A204.1 (cell line): Measurements from ENCODE around the gene IL20.
"Not testable (repeated sequence)": the region's sequence is repeated elsewhere in the genome, so short reads cannot be mapped to it uniquely, and the experiment has no call there.

ENCODE experiments used
- FAIRE-seq: peaks from 2 replicates; lab custom pipeline; 2012; peaks lifted over from hg19 to GRCh38; lab: Jason Lieb, UNC

IL20 gene

GRCh38 chr1:206843626-206844025, 21.8 kb upstream of the IL20 start:
- FAIRE-seq = no peak

GRCh38 chr1:206846487-206846886, 18.9 kb upstream of the IL20 start:
- no peak for FAIRE-seq

- no peak for FAIRE-seq
These were observed 18.0 kb upstream of the IL20 start for GRCh38 chr1:206847337-206847834.

GRCh38 chr1:206847946-206848345, 17.5 kb upstream of the IL20 start:
- no peak for FAIRE-seq

- FAIRE-seq = no peak
These were observed 15.0 kb upstream of the IL20 start for GRCh38 chr1:206850401-206850800.

GRCh38 chr1:206851341-206852010, 13.9 kb upstream of the IL20 start:
- FAIRE-seq = no peak

- not testable (repeated sequence) for FAIRE-seq
These were observed 12.8 kb upstream of the IL20 start for GRCh38 chr1:206852662-206853061.

- FAIRE-seq = not testable (repeated sequence)
These were observed 11.7 kb upstream of the IL20 start for GRCh38 chr1:206853696-206854095.

- FAIRE-seq = no peak
These were observed 10.9 kb upstream of the IL20 start for GRCh38 chr1:206854401-206855129.

- FAIRE-seq = no peak
These were observed 9.6 kb upstream of the IL20 start for GRCh38 chr1:206855859-206856258.

- no peak for FAIRE-seq
These were observed 8.6 kb upstream of the IL20 start for GRCh38 chr1:206856674-206857464.

- no peak for FAIRE-seq
These were observed 6.3 kb upstream of the IL20 start for GRCh38 chr1:206859082-206859521.

GRCh38 chr1:206860165-206860564, 5.3 kb upstream of the IL20 start:
- no peak for FAIRE-seq

GRCh38 chr1:206863266-206863665, 2.2 kb upstream of the IL20 start:
- FAIRE-seq = no peak

- no peak for FAIRE-seq
These were observed 639 bp downstream of the IL20 start for GRCh38 chr1:206866062-206866461.

GRCh38 chr1:206867239-206867638, 1.8 kb downstream of the IL20 start:
- FAIRE-seq = no peak

- no peak for FAIRE-seq
These were observed 2.3 kb downstream of the IL20 start for GRCh38 chr1:206867716-206868115.

GRCh38 chr1:206868264-206868663, 2.8 kb downstream of the IL20 start:
- no peak for FAIRE-seq

- FAIRE-seq = no peak
These were observed 6.7 kb downstream of the IL20 start for GRCh38 chr1:206872139-206872538.

GRCh38 chr1:206873603-206874188, 8.3 kb downstream of the IL20 start:
- FAIRE-seq = no peak

- FAIRE-seq = no peak
These were observed 10.4 kb downstream of the IL20 start for GRCh38 chr1:206875752-206876377.

GRCh38 chr1:206878456-206878855, 13.0 kb downstream of the IL20 start:
- no peak for FAIRE-seq
